GDM1 (cell line): ENCODE data around the gene IL20RB.
"Not testable (repeated sequence)": the region's sequence is repeated elsewhere in the genome, so short reads cannot be mapped to it uniquely, and the experiment has no call there.

Experiments
- DNase-seq: peaks from one replicate; lab custom pipeline; 2025; lab: John Stamatoyannopoulos, UW

The IL20RB gene

DNA sequence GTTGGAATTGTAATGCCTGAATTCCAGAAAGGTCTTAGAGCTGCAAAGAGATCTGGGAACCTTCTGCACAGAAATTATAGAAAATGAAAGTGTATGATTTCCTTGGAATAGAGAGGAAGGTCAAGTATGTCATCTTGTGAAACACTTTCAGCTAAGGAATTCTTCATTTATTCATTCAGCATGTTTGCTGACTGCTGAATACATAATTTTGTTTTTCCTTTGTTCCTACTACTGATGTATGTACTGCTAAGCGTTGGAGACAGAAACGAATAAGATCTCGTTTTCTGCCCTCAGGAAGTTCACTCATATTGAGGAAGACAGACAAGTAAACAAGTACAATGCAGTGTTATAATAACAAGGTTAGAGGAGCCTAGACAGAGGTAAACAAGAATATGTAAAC lies 14.3 kb upstream of the IL20RB start:
- DNase-seq: no peak

DNA sequence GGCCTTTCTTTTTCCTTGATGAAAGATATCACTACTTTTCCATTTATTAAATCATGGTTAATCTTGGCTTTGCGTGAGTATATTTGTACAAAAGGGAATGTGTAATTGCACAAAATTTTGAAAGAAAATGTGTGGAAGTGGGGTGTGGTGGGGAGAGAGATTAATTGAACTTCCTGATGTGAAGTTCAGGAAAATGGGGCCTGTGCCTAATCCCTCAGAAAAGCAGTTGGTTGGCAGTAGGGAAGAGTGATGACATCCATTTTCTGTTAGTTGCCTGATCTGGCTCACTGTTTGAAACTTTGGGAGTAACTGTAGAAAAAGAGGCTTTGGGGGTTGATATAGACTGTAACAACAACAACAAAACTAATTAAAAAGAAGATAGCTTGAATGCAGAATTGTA lies 10.8 kb upstream of the IL20RB start:
- DNase-seq: no peak

GRCh38 chr3:136947477-136947876 lies 10.3 kb upstream of the IL20RB start:
- no peak for DNase-seq

DNA sequence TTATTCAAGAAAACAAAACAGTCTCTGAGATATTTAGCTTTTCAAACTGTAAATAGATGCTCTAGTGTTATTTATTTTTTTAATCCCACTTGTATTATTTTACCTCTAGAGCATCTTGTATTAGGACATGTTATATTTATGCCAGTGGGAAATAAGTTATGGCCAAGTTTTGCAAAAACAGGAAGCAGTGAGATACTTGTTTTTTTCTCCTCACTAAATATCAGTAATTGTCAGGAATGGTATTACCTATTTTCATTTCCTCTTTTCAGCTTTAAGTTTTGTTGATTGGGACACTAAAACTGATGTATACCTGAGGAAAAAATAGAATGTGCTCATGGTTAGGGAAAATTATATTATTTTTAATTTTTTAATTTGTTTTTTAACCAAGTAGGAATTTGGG lies 8.6 kb upstream of the IL20RB start:
- no peak for DNase-seq

DNA sequence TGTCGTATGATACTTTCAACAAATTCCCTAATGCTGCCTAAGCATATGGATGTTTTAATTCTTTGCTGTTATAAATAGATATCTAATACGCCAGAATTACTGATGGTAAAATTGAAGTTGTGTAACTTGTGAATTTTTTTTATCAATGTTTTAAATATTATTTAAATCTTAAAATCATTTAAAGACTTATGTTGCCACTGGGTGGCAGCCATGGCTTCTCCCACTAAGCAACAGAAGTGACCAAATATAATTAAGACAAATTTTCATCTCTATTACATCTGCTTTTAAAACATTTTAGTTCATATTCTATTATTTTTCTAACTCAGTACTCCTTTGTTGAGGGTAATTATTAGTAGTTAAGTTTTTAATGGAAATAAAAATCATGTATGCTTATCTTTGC lies 8.1 kb upstream of the IL20RB start:
- DNase-seq: no peak

DNA sequence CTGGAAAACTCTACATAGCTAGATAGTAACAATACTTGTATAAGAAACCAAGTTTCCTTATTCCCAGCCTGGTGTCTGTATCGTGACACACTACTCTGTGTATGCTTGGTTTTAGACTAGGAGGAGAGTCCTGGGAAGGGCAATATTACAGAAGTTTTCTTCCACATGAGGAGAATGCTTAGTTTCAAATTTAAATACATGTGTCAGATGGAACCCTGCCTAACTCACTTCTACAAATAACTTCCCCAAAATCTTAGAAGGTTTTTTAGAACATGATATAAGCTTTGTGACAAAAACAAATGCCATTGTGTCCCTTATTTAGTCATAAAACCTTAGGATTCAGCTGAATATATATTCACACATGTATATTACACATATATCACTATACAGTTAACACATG lies 7.2 kb upstream of the IL20RB start:
- no peak for DNase-seq

- DNase-seq: no peak
Measured at GRCh38 chr3:136952292-136952691, 5.5 kb upstream of the IL20RB start.

GRCh38 chr3:136954251-136954650 lies 3.5 kb upstream of the IL20RB start:
- DNase-seq: no peak

DNA sequence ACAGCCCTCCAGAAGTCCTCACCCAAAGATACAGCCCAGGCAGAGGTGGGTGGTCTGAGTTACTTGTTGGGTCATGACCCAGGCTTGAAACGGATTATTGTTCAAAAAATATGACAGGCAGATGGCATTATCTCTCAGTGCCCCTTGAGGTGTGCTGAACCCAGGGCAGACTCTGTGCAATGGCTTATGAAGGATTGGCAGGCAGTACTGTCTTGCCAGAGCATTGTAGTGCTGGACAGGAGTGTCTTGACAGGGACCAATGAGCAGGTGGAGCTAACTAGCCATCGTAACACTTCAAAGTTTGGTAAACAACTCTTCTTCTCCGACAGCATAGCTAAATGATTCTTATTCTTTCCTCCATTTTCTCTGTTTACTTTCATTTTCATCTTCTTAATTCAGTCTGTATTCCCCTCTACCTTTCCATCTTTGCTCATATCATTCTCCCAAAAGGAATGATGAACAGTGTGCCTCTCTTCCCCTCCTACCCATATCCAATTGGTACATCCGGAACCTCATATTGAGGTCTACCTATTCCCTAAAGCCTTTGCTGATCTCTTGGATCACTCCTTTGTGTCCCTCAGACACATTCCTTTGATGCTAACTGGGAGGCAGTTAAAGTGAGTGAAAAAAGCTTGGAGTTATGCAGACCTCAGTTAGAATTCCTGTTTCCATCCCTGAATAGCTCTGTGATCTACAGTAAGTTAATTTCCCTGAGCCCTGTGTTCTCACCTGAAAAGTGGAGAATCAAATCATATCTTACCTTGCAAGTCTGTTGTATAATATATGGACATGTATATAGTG lies 2.6 kb upstream of the IL20RB start:
- DNase-seq: no peak

GRCh38 chr3:136955813-136956212 lies 2.0 kb upstream of the IL20RB start:
- DNase-seq: no peak

- no peak for DNase-seq
Measured at GRCh38 chr3:136956971-136957370, 812 bp upstream of the IL20RB start.

DNA sequence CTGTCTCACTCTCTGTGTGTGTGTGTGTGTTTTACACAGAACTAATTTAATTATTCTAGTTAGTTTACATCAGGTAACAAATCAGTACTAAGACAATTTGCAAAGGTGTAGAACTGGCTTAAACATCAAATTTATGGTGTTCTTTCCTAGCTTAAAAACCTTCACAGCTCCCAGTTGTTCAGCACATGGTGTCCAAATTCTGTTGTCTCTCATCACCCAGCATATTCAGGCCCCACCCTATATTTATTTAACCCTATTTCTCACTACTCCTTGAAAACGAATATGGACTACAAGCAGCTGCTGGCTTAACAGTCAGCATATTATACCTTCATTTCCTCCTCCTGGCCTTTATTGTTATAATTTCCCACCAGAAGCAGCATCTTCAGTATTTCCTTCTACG lies 1.2 kb downstream of the IL20RB start:
- no peak for DNase-seq

DNA sequence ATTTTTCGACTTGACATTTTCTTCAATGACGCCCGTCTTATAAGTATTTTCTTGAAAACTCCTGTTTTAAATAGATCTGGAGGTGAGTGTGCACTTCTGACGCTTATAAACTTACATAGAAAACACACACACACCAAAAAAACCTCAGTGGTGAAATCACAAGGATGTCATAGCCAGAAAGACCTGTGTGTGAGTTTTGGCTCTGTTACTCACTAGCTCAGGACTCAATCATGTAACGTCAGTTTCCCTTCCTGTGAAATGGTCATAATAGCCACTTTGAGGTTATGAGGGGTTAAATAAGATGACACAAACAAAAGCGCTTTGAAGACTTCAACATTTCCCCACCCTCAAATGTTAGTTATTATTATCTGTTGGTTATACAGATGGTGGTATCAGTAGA lies 1.8 kb downstream of the IL20RB start:
- DNase-seq: no peak

DNA sequence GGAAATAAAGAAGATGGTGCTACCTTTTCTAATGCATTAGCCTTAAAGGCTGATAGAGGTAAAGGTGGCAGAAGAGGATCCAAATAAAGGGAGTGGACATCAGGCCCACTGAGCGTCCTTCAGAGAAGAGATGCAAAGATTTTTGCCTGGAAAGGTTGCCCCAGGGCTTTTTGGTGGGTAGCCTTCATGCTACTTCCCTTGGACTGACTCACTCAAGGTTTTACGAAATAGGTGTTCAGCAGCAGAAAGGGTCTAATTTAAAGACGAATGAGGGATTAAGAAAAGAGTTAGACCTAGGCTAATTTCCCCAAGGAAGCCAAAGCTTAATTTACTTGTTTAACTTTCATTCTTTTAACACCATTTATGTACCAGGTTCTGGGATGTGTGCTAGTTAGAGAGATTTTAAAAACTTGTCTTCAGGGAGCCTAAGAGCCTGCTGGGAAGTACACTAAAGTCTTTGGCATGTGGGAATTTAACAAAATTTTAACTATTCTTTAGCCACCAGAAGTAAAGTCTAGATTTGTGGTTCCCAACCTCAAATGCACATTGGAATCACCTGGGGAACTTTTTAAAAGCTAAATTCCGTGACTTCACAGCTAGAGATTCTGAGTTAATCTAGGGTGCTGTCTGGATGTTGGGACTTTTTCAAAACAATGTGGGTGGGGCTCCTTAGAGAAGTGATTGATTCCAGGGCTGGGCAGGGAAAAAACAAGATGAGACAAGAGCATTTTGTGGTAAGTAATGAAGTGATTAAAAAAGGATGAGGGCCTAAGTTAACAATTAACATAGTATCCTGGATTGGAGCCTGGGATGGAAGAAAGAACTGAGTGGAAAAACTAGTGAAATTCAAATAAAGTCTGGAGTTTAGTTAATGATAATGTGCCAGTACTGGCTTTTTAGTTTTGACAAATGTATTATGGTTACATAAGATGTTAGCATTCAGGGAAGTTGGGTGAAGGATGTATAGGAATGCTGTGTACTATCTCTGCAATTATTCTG lies 3.4 kb downstream of the IL20RB start:
- no peak for DNase-seq

DNA sequence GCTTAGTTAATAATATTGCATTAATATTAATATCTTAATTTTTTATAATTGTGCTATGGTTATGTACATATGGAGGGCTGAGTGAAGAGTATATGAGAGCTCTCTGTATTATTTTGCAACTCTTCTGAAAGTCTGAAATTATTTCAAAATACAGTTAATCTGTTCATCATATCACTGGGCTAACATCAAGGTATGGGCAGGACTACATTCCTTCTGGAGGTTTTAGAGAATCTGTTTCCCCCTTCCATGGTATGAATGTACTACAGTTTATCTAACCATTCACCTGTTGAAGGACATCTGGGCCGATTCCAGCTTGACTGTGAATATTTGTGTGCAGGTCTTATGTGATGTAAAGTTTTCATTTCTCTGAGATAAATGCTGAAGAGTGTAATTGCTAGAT lies 5.1 kb downstream of the IL20RB start:
- no peak for DNase-seq

DNA sequence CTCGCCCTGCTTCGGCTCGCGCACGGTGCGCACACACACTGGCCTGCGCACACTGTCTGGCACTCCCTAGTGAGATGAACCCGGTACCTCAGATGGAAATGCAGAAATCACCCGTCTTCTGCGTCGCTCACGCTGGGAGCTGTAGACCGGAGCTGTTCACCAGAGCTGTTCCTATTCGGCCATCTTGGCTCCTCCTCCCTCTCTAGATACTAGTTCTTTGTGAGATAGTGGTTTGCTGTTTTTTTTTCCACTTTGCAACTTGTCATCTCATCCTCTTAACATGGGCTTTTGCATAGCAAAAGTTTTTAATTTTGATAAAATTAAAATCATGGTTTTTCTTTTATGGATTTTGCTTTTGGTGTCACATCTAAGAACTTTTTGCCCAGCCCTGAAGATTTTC lies 11.8 kb downstream of the IL20RB start:
- DNase-seq: not testable (repeated sequence)

DNA sequence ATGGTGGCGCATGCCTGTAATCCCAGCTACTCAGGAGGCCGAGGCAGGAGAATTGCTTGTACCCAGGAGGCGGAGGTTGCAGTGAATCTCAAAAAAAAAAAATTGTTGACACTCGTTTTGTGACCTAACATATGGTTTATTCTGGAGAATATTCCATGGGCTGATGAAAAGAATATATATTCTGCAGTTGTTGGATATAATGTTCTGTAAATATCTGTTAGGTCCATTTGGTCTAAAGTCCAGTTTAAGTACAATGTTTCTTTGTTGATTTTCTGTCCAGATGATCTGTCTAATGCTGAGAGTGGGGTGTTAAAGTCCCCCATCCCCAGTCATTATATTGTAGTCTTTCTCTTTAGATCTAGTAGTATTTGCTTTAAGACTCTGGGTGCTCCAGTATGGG lies 15.6 kb downstream of the IL20RB start:
- no peak for DNase-seq

DNA sequence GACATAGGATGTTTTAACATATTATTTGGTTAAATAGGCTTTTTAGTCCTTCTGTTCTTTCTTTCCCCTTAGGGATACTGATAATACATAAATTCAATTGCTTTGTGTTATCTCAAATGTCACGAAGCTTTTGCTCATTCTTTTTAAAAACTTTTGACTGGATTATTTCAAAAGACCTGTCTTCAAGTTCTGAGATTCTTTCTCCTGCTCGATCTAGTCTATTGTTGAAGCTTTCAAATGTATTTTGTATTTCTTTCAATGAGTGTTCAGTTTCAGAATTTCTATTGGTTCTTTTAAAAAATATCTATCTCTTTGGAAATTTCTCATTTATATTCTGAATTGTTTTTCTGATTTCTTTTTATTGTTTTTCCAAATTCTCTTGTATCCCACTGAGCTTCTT lies 16.9 kb downstream of the IL20RB start:
- DNase-seq: no peak

DNA sequence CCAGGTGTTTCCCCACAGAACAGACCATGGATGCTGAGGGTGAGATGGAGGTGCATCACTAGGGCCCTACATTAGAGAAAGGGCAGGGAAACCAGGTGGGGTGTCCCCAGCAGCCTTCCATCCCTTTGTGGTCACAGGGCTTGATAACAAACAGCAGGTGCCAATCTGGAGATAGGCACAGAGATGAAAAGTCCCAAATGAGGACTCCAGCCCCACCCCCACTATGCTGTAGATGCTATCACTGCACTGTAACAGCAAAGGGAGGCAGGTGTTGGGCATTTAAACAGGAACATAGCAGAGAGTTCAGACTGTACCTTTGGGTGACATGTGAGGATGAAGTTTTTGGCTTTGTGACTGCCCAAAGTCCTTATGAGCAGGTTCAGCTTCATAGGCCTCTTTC lies 21.4 kb downstream of the IL20RB start:
- no peak for DNase-seq

DNA sequence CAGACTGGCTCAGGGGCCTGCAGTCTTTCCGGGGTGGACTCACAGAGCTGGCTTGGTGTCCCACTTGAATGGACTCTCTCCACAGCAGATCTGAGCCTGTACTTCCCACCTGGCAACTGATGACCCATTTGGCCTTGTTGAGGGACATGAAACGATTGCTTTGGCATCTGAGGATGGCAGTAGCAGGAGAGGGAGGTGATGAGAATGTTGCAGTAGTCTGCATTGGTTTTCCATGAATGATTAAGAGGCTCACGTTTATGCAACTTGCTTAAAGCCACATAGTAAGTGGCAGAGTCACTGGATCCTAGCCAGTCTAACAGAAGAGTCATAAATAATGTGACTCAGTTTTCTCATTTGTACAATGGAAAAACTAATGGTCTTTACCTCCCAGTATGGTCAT lies 21.9 kb downstream of the IL20RB start:
- DNase-seq: no peak

DNA sequence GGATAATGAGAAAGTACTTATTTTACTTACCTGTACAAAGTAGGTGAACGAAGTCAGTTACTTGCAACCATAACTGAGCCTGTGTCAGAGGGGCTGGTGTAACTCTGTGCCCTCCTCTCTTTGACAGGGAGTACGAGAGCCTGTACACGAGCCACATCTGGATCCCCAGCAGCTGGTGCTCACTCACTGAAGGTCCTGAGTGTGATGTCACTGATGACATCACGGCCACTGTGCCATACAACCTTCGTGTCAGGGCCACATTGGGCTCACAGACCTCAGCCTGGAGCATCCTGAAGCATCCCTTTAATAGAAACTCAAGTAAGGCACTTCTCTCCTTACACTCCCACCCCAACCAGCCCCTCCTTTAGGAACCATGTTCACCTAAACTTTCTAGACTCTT lies 24.2 kb downstream of the IL20RB start:
- no peak for DNase-seq

GRCh38 chr3:136982520-136983138 lies 24.8 kb downstream of the IL20RB start:
- DNase-seq: no peak

GRCh38 chr3:136984837-136985236 lies 27.1 kb downstream of the IL20RB start:
- no peak for DNase-seq
